Measurements from ENCODE around the gene MAML2.

MAML2 gene

DNA sequence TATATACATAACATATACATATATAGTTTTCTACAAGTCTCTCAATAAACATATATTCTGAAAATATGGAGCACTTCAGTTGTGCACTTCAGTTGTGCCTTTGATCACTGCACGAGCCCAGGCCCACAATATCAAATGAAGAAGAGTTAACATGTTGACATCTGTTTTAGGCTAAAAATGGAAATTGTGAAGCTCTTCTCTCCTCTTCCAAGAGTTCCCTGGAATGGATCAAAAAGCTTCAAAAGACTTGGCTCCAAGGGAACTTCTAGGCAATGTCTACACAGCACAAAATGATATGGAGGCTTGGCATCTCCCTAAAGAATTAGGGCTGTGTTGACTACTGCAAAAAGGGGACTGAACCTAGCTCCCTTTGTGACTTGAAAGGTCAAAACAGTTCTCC lies 36.9 kb downstream of the MAML2 start:
- Histone ChIP-seq H3K36me3 (replicated peaks) (no peaks in the 10 kb centered on the region), H3K4me3 (no peak overlapping the region), H3K27me3 (ENCODE audit: low read depth) (no peaks in the 10 kb centered on the region), H3K9me3 (no peaks in the 10 kb centered on the region), H3K4me1 (peaks cover 44% of the 10 kb centered on the region)
- DNase-seq (ENCODE audit: low spot score in 2 of 2), result no peak
- in situ Hi-C loops (cut with MboI; ENCODE audit: low sequenced_read_pairs), result no loop called here

DNA sequence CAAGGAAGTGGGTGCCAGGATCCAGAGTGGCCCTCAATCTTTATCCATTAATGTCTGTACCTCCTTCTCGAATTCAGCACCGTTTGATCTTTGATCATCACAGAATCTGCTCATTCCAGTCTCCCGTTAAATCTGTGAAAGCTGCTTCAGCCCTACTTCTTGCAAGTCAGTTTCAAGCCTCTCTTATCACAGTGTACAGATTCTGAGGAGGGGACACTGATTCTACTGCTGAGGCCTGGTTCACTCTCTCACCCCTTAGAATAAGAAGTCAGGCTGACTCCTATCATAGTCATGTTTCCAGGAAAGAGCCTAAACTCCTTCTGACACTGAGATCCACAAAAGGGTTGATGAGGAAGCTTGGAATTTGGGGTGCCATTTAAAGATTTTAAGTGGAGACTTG lies 39.0 kb downstream of the MAML2 start:
- H3K27me3 ChIP-seq (ENCODE audit: low read depth), result no peaks in the 10 kb centered on the region
- H3K9me3 ChIP-seq, result no peaks in the 10 kb centered on the region
- H3K4me3 ChIP-seq, result no peak overlapping the region
- DNase-seq (ENCODE audit: low spot score in 2 of 2), result no peak
- H3K36me3 ChIP-seq (replicated peaks), result no peaks in the 10 kb centered on the region
- H3K4me1 ChIP-seq, result peaks cover 34% of the 10 kb centered on the region
- in situ Hi-C loops (cut with MboI; ENCODE audit: low sequenced_read_pairs), result no loop called here

DNA sequence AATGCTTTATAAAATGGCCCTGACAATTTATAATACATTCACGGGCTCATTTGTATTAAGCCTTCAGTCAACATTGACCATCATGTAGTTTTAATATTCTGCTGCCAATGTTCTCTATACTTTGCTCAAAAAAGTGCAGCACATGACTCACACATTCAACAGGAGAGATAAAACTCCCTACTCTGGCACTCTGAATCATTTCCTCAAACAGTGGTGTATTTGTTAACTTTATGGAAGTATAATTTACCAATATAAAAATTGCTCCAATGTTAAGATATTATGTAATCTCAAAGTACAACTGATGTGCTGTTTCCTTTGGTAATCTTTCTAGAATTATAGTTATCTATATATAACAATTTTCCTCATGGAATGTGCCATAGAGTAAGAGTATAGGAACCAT lies 39.9 kb downstream of the MAML2 start:
- in situ Hi-C loops (cut with MboI; ENCODE audit: low sequenced_read_pairs), result no loop called here
- no peak for DNase-seq (ENCODE audit: low spot score in 2 of 2)
- no peak overlapping the region for H3K4me3 ChIP-seq
- no peaks in the 10 kb centered on the region for H3K36me3 ChIP-seq (replicated peaks)
- H3K4me1 ChIP-seq, result peaks cover 25% of the 10 kb centered on the region
- no peaks in the 10 kb centered on the region for H3K9me3 ChIP-seq
- no peaks in the 10 kb centered on the region for H3K27me3 ChIP-seq (ENCODE audit: low read depth)

DNA sequence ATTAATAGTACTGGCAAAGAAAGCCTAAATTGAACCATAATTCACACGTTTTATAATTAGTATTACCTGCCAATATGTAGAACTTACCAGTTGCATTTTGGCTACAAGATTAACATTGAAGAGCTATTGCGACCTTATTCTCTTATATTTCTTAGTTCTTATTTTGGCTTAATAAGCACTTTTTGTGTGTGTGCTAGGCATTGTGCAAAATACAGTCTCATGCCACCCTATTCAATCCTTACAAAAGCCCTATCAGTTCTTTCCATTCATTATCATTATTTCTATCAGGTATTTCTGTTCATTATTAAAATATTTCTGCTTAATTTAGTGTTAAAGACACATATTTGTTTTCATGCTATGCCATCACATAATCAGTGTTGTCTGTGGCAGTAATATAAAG lies 41.2 kb downstream of the MAML2 start:
- in situ Hi-C loops (cut with MboI; ENCODE audit: low sequenced_read_pairs), result no loop called here
- DNase-seq (ENCODE audit: low spot score in 2 of 2), result no peak
- Histone ChIP-seq H3K9me3 (no peaks in the 10 kb centered on the region), H3K36me3 (replicated peaks) (no peaks in the 10 kb centered on the region), H3K27me3 (ENCODE audit: low read depth) (no peaks in the 10 kb centered on the region), H3K4me1 (peaks cover 15% of the 10 kb centered on the region), H3K4me3 (no peak overlapping the region)

DNA sequence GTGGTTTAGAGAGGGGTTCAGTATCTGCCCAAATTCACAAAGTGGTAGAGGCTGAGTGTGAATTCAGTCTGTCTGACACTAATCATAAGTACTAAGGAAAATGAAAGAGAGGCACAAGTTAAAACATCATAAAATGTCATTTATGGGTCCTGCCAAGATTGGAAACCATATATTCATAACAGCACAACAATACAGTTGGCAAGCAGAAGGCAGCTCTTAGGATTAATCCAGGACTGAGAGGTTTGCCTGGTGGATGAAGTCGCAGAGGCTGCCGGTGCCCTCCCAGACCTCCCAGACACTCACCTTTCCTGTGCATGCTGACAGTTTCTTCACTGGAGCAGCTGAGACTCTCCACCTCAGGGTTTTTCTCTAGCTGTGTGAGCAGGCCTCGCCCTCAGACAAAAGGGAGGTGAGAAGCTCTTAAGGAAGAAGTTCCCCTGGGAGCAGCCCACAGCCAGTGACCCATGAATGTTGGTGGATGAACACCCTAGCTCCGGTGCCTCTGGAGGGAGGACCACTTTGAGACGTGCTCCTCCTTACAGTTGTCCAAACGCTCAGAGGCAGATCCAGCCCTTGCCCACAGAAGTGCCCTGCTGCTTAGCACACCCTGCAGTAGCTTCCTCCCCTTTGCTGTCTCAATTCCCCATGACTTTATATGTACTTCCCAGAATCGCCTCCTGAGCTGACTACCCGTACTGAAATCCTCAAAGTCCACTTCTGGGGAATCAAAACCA lies 43.7 kb downstream of the MAML2 start:
- peaks cover 17% of the 10 kb centered on the region for H3K4me1 ChIP-seq
- in situ Hi-C loops (cut with MboI; ENCODE audit: low sequenced_read_pairs), result no loop called here
- no peak for DNase-seq (ENCODE audit: low spot score in 2 of 2)
- H3K4me3 ChIP-seq, result no peak overlapping the region
- H3K36me3 ChIP-seq (replicated peaks), result no peaks in the 10 kb centered on the region
- no peaks in the 10 kb centered on the region for H3K9me3 ChIP-seq
- H3K27me3 ChIP-seq (ENCODE audit: low read depth), result no peaks in the 10 kb centered on the region

DNA sequence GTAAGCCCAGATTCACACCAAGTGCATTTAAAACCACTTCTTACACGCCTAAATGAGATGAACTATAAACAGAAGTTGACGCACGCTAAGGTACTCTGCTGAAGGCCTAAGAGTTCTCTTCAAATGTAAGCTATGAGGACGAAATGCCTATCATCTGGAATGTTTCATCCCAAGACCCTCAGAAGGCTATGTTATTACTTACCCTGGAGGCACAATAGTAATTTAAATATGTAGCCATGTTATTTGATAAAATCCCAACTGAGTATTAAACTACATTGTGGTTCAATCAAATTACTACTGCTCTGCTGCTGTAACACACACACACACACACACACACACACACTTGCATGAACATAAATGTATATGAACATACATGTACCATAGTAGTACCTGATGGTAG lies 47.6 kb downstream of the MAML2 start:
- no peak overlapping the region for H3K4me3 ChIP-seq
- H3K36me3 ChIP-seq (replicated peaks), result no peaks in the 10 kb centered on the region
- DNase-seq (ENCODE audit: low spot score in 2 of 2), result no peak
- H3K9me3 ChIP-seq, result no peaks in the 10 kb centered on the region
- in situ Hi-C loops (cut with MboI; ENCODE audit: low sequenced_read_pairs), result no loop called here
- no peaks in the 10 kb centered on the region for H3K27me3 ChIP-seq (ENCODE audit: low read depth)
- peaks cover 30% of the 10 kb centered on the region for H3K4me1 ChIP-seq

DNA sequence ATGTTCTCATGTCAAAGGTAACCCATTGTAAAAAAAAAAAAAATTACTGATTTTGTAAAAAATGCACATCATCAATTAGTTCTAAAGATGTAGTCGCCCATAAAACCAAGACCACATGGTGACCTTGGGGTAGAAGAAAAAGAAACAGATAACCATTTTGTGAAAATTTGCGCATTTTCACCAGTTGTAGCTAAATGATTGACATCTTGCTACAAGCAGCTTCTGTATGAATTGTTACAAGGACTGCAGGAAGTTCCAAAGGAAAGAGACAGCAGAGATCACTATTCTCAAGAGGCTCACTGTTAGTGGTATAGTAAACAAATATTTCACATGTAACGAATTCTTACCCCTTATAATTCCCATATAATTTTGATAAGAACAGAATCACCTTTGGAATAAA lies 48.7 kb downstream of the MAML2 start:
- no peak overlapping the region for H3K4me3 ChIP-seq
- peaks cover 30% of the 10 kb centered on the region for H3K4me1 ChIP-seq
- no peaks in the 10 kb centered on the region for H3K36me3 ChIP-seq (replicated peaks)
- in situ Hi-C loops (cut with MboI; ENCODE audit: low sequenced_read_pairs), result no loop called here
- H3K27me3 ChIP-seq (ENCODE audit: low read depth), result no peaks in the 10 kb centered on the region
- DNase-seq (ENCODE audit: low spot score in 2 of 2), result no peak
- H3K9me3 ChIP-seq, result no peaks in the 10 kb centered on the region

DNA sequence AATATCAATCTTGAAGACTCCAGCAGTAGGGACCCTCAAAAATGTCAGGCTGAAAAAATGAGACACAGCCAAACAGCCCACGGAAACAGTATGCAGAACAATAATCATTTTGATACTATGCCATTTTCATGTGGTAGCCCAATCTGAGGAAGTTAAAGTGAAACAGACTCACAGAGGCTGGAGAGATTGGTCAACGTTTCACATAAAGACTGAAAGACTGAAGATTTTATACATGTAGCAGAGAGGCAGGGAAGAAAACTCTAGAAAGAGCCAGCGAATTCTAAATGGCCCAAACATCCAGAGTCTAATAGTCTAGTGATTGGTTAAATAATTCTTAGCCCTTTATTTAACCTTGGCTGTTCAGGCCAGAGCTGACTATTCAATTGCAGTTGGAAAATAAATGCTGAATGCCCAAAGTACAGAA lies 49.4 kb downstream of the MAML2 start:
- Histone ChIP-seq H3K9me3 (no peaks in the 10 kb centered on the region), H3K4me1 (peaks cover 30% of the 10 kb centered on the region), H3K4me3 (no peak overlapping the region), H3K27me3 (ENCODE audit: low read depth) (no peaks in the 10 kb centered on the region), H3K36me3 (replicated peaks) (no peaks in the 10 kb centered on the region)
- in situ Hi-C loops (cut with MboI; ENCODE audit: low sequenced_read_pairs), result no loop called here
- no peak for DNase-seq (ENCODE audit: low spot score in 2 of 2)

DNA sequence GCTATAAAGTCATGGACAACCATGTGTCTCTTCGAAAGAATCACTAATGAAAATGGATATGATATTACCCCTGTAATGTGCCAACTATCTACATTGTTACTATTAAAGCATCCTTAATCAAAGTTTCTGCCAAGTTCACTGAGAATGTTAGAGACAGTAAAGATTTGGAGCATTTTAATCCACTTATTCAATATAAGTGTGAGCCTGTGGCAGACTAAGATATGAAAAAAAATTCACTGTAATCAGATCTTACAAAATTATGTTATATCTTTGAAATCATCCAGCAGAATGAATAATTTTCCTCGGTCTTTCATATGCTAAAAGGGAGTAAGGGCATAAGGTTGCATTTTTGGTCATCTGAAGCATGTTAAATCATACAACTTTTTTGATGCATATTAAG lies 49.9 kb downstream of the MAML2 start:
- no peak for DNase-seq (ENCODE audit: low spot score in 2 of 2)
- Histone ChIP-seq H3K27me3 (ENCODE audit: low read depth) (no peaks in the 10 kb centered on the region), H3K4me1 (peaks cover 30% of the 10 kb centered on the region), H3K9me3 (no peaks in the 10 kb centered on the region), H3K36me3 (replicated peaks) (no peaks in the 10 kb centered on the region), H3K4me3 (no peak overlapping the region)
- in situ Hi-C loops (cut with MboI; ENCODE audit: low sequenced_read_pairs), result no loop called here

DNA sequence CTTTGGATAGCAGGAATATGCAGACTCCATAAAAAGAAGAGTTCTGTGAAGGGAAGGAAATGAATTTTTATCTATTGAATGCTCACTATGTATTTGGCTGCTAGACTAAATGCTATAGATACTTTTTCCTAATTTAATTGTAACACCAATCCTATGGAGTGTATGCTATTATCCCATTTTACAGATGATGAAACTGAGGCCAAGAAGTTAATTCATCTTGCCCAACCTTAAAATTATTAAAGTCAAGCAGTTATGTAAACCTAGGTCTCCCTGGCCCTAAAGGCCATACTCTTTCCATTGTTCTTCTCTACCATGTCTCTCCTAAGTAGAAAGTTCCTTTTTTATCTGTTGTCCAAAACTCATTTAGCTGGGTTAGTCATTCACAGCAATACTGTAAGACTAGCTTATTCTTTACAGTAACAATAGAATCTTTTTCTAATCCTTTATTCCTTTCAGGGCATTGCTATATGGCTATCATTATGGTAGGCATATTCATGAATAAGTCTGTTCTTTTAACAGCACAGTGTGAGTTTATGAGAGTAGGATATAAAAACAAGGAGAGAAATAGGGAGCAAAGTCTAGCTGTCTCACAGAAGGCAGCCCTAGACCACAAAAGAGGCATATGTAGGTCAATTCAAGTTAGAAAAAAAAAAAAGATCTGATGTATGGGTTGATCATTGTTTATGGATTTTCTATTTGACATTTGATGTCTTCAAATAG lies 50.5 kb downstream of the MAML2 start:
- in situ Hi-C loops (cut with MboI; ENCODE audit: low sequenced_read_pairs), result no loop called here
- peak in 1 of 2 experiments; percentile 96 for DNase-seq (ENCODE audit: low spot score in 2 of 2)

DNA sequence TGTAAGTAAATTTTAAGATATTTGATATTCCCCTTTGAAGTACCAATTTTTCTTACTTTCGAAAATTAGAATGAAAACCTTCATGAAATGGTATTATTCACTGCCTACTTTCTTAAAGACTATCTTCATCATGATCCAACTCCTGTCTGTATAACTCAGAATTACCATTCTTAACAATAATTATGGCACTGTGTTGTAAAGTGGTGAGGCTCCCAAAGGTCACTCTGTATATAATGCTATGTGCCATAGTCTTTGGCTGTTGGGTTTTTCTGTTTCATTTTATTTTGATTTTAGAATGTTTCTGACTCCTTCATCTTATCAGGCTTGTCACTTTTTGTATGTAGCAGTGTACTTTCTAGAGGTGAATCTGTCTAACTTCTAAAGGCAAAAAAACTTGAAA lies 52.4 kb downstream of the MAML2 start:
- Histone ChIP-seq H3K36me3 (replicated peaks) (no peaks in the 10 kb centered on the region), H3K27me3 (ENCODE audit: low read depth) (no peaks in the 10 kb centered on the region), H3K4me1 (peaks cover 30% of the 10 kb centered on the region), H3K4me3 (no peak overlapping the region), H3K9me3 (no peaks in the 10 kb centered on the region)
- no peak for DNase-seq (ENCODE audit: low spot score in 2 of 2)
- in situ Hi-C loops (cut with MboI; ENCODE audit: low sequenced_read_pairs), result no loop called here

More for the DNA sequence above, 50.5 kb downstream of the MAML2 start:
- H3K27me3 ChIP-seq (ENCODE audit: low read depth), result no peaks in the 10 kb centered on the region
- no peaks in the 10 kb centered on the region for H3K9me3 ChIP-seq
- peaks cover 30% of the 10 kb centered on the region for H3K4me1 ChIP-seq
- H3K36me3 ChIP-seq (replicated peaks), result no peaks in the 10 kb centered on the region
- no peak overlapping the region for H3K4me3 ChIP-seq

DNA sequence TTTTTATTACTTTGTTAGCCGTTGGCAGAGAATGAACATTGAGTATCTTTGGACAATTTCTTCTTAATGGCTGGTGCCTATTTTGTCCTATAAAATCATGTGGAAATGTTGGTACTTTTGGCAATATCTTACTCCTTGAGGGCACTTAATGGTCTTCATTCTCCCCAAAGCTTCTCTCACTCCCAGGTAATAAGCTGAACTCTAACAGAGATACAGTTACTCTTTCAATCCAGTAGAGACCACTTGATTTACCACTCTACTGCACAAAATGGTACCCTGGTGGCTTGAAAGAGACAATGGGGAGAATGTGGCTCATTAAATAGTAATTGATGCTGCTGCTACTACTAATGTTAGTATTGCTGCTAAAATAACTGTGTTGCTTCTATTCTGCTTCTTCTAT lies 53.0 kb downstream of the MAML2 start:
- H3K36me3 ChIP-seq (replicated peaks), result no peaks in the 10 kb centered on the region
- H3K27me3 ChIP-seq (ENCODE audit: low read depth), result no peaks in the 10 kb centered on the region
- in situ Hi-C loops (cut with MboI; ENCODE audit: low sequenced_read_pairs), result no loop called here
- H3K9me3 ChIP-seq, result no peaks in the 10 kb centered on the region
- no peak overlapping the region for H3K4me3 ChIP-seq
- H3K4me1 ChIP-seq, result peaks cover 28% of the 10 kb centered on the region
- DNase-seq (ENCODE audit: low spot score in 2 of 2), result no peak

DNA sequence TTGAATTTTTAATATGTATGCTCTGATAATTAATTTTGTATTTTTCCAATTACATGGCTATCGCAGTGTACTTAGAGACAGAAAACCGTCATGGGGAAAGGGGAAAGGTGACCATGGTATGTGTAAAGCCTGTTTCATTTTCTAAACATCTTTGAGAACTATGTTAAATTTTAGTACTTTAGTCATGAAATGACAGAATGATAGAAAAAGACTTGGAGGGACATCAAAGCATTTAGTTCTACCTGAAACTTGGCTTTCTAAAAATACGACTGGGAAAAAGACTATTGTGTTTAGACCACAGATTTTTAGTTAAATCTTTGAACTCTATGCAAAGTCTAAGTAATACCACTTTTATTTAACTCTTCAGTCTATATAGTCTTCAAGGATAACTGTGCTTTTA lies 54.1 kb downstream of the MAML2 start:
- in situ Hi-C loops (cut with MboI; ENCODE audit: low sequenced_read_pairs), result no loop called here
- no peak overlapping the region for H3K4me3 ChIP-seq
- H3K36me3 ChIP-seq (replicated peaks), result no peaks in the 10 kb centered on the region
- no peaks in the 10 kb centered on the region for H3K9me3 ChIP-seq
- peaks cover 18% of the 10 kb centered on the region for H3K4me1 ChIP-seq
- no peaks in the 10 kb centered on the region for H3K27me3 ChIP-seq (ENCODE audit: low read depth)
- no peak for DNase-seq (ENCODE audit: low spot score in 2 of 2)

DNA sequence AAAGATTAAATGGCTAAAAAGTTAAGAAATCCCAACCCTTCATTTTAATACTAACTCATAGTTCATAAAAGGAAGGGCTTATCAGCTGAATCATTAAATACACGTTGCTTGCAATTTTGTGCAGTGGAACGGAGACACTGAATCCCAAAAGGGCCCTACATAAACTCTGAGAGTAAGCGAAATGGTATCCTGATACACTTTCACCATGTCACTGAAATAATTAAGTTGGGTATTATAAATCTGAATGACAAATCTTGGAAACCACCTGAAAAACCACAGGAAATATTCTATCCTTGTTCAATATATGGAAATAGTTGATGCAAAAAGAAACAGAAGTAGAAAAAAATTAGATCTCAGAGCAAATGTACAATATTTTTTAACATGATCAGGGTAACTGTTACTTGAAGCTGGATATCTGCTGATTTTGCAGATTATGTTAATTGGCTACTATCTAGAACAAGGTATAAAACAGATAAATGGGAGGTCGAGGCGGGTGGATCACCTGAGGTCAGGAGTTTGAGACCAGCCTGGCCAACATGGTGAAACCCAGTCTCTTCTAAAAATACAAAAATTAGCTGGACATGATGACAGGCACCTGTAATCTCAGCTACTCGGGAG lies 55.1 kb downstream of the MAML2 start:
- Histone ChIP-seq H3K36me3 (replicated peaks) (no peaks in the 10 kb centered on the region), H3K4me1 (peaks cover 8% of the 10 kb centered on the region), H3K27me3 (ENCODE audit: low read depth) (no peaks in the 10 kb centered on the region), H3K4me3 (no peak overlapping the region), H3K9me3 (no peaks in the 10 kb centered on the region)
- no peak for DNase-seq (ENCODE audit: low spot score in 2 of 2)
- in situ Hi-C loops (cut with MboI; ENCODE audit: low sequenced_read_pairs), result no loop called here
